ENCODE measurements around the gene RPA4. TPM values are rescaled to one million over a fixed set of nuclear protein-coding genes. Genes with fewer than 3 reads are reported as not detected.

RPA4 gene
- total and polyA plus RNA-seq, 4 donors: 0.18 to 9.8 (median 0.90) TPM

- WGBS, 2 donors: 91 to 97% methylated on average over 4 of the region's 4 CpGs
- peaks cover 0 to 26% (median 12%) of the 10 kb centered on the region in 3 donors for H3K27me3 ChIP-seq (ENCODE audit: control insufficient read depth in 3 of 3, insufficient read depth in 3 of 3, low read length in 2 of 3)
- no peak overlapping the region for H3K9ac ChIP-seq (ENCODE audit: insufficient read depth in 1 of 2, low read length in 2 of 2)
- no peak overlapping the region for H3K4me3 ChIP-seq
- H3K27ac ChIP-seq (ENCODE audit: low read depth in 1 of 2, low read length in 1 of 2): no peak overlapping the region
- H3K4me1 ChIP-seq (ENCODE audit: control insufficient read depth in 5 of 5, insufficient read depth in 5 of 5, low read length in 5 of 5): no peaks in the 10 kb centered on the region
- ATAC-seq (ENCODE audit: insufficient read depth, low FRiP score): no peak
- TF ChIP-seq CTCF (IDR thresholded peaks at IDR 0.05; ENCODE audit: control extremely low read depth, extremely low read depth): no peak
- DNase-seq: no peak
- peaks cover 0 to 2% (median 0%) of the 10 kb centered on the region in 4 donors for H3K36me3 ChIP-seq (ENCODE audit: control insufficient read depth in 4 of 4, insufficient read depth in 4 of 4, low read length in 4 of 4)
- H3K9me3 ChIP-seq (ENCODE audit: control insufficient read depth in 4 of 4, insufficient read depth in 3 of 4, low read length in 3 of 4): no peaks in the 10 kb centered on the region
Measured at GRCh38 chrX:96919672-96920071, 36.0 kb downstream of the RPA4 start.

- 44 to 52% methylated on average over 3 of the region's 3 CpGs for WGBS, 2 donors
- no peak for TF ChIP-seq CTCF (IDR thresholded peaks at IDR 0.05; ENCODE audit: control extremely low read depth, extremely low read depth)
- Histone ChIP-seq H3K4me1 (ENCODE audit: control insufficient read depth in 5 of 5, insufficient read depth in 5 of 5, low read length in 5 of 5) (no peaks in the 10 kb centered on the region), H3K27ac (ENCODE audit: low read depth in 1 of 2, low read length in 1 of 2) (no peak overlapping the region), H3K9ac (ENCODE audit: insufficient read depth in 1 of 2, low read length in 2 of 2) (no peak overlapping the region), H3K9me3 (ENCODE audit: control insufficient read depth in 4 of 4, insufficient read depth in 3 of 4, low read length in 3 of 4) (no peaks in the 10 kb centered on the region), H3K4me3 (no peak overlapping the region), H3K27me3 (ENCODE audit: control insufficient read depth in 3 of 3, insufficient read depth in 3 of 3, low read length in 2 of 3) (peaks cover 0 to 27% (median 13%) of the 10 kb centered on the region in 3 donors), H3K36me3 (ENCODE audit: control insufficient read depth in 4 of 4, insufficient read depth in 4 of 4, low read length in 4 of 4) (no peaks in the 10 kb centered on the region)
- ATAC-seq (ENCODE audit: insufficient read depth, low FRiP score) (no peak), DNase-seq (no peak)
Measured at GRCh38 chrX:96924581-96924980, 40.9 kb downstream of the RPA4 start.

- no peak for DNase-seq
- H3K4me3 ChIP-seq: no peak overlapping the region
- no peak overlapping the region for H3K9ac ChIP-seq (ENCODE audit: insufficient read depth in 1 of 2, low read length in 2 of 2)
- H3K36me3 ChIP-seq (ENCODE audit: control insufficient read depth in 4 of 4, insufficient read depth in 4 of 4, low read length in 4 of 4): no peaks in the 10 kb centered on the region
- no peaks in the 10 kb centered on the region for H3K4me1 ChIP-seq (ENCODE audit: control insufficient read depth in 5 of 5, insufficient read depth in 5 of 5, low read length in 5 of 5)
- no peak for TF ChIP-seq CTCF (IDR thresholded peaks at IDR 0.05; ENCODE audit: control extremely low read depth, extremely low read depth)
- H3K27ac ChIP-seq (ENCODE audit: low read depth in 1 of 2, low read length in 1 of 2): no peak overlapping the region
- peaks cover 0 to 18% (median 4%) of the 10 kb centered on the region in 3 donors for H3K27me3 ChIP-seq (ENCODE audit: control insufficient read depth in 3 of 3, insufficient read depth in 3 of 3, low read length in 2 of 3)
- no peaks in the 10 kb centered on the region for H3K9me3 ChIP-seq (ENCODE audit: control insufficient read depth in 4 of 4, insufficient read depth in 3 of 4, low read length in 3 of 4)
- no peak for ATAC-seq (ENCODE audit: insufficient read depth, low FRiP score)
Measured at GRCh38 chrX:96929036-96929435, 45.3 kb downstream of the RPA4 start.

Other genes with a start within 250 kb of the RPA4 start
- 10 to 100 TPM; 23.0 to 57.6 TPM for gene DIAPH2, start 199.1 kb upstream of the RPA4 start, total RNA-seq
- gene DIAPH2, start 199.1 kb upstream of the RPA4 start, polyA plus RNA-seq: 1 to 10 TPM; 7.2 to 8.1 TPM